Measurements from ENCODE around the gene CEP350.

DNA sequence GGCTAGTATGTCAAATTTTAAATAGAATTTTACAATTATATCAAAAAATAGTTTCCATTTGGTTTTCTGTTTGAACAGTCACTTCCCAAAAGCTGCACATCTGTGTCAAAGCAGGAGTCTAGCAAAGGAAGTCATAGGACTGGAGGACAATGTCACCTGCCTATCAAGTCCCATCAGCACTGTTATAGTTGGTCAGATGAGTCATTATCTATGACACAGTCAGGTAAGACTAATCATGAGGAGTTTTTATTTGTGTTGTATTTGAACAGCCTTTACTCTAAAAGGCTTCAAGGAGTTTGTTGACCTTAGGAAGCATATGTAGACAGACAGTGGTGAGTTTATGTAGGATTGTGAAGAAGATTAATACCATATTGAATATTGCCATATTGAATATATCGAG, 125.8 kb downstream of the CEP350 start:
- TF ChIP-seq, protein P1, sequence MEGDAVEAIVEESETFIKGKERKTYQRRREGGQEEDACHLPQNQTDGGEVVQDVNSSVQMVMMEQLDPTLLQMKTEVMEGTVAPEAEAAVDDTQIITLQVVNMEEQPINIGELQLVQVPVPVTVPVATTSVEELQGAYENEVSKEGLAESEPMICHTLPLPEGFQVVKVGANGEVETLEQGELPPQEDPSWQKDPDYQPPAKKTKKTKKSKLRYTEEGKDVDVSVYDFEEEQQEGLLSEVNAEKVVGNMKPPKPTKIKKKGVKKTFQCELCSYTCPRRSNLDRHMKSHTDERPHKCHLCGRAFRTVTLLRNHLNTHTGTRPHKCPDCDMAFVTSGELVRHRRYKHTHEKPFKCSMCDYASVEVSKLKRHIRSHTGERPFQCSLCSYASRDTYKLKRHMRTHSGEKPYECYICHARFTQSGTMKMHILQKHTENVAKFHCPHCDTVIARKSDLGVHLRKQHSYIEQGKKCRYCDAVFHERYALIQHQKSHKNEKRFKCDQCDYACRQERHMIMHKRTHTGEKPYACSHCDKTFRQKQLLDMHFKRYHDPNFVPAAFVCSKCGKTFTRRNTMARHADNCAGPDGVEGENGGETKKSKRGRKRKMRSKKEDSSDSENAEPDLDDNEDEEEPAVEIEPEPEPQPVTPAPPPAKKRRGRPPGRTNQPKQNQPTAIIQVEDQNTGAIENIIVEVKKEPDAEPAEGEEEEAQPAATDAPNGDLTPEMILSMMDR (CRISPR knock-in tag; IDR thresholded peaks at IDR 0.05) = no peak
- TF ChIP-seq ZNF431 (CRISPR knock-in tag; IDR thresholded peaks at IDR 0.05; ENCODE audit: borderline replicate concordance, low read depth) (no peak), TARDBP (CRISPR knock-in tag; IDR thresholded peaks at IDR 0.05) (no peak), POLR2A (IDR thresholded peaks at IDR 0.05; ENCODE audit: insufficient read depth in 1 of 2, low read depth in 2 of 2, low read length in 2 of 2) (no peak), ZNF556 (CRISPR knock-in tag; IDR thresholded peaks at IDR 0.05; ENCODE audit: borderline replicate concordance) (no peak), RAD21 (CRISPR knock-in tag; IDR thresholded peaks at IDR 0.05) (no peak), MAFK (conservative IDR thresholded peaks at IDR 0.05 in 1 of 2, IDR thresholded peaks at IDR 0.05 in 1 of 2; ENCODE audit: low read length in 2 of 2) (no peak), YY1 (IDR thresholded peaks at IDR 0.05; ENCODE audit: insufficient read depth, insufficient replicate concordance, low read depth, low read length) (no peak), ZNF207 (IDR thresholded peaks at IDR 0.05; ENCODE audit: borderline replicate concordance) (no peak), ZNF570 (CRISPR knock-in tag; IDR thresholded peaks at IDR 0.05; ENCODE audit: borderline replicate concordance) (no peak)
- TF ChIP-seq, protein P2, sequence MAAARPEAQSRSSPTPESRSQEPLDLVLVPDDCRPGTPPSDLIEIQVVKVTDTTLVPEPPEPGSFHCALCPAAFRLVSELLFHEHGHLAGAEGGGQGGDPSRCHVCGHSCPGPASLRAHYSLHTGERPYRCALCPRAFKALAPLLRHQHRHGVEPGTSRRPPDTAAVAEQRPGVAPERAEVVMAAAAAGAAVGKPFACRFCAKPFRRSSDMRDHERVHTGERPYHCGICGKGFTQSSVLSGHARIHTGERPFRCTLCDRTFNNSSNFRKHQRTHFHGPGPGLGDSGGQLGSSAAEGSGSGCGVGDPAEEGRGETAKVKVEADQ (CRISPR knock-in tag; IDR thresholded peaks at IDR 0.05; ENCODE audit: borderline replicate concordance) = no peak
- TF ChIP-seq, protein P3, sequence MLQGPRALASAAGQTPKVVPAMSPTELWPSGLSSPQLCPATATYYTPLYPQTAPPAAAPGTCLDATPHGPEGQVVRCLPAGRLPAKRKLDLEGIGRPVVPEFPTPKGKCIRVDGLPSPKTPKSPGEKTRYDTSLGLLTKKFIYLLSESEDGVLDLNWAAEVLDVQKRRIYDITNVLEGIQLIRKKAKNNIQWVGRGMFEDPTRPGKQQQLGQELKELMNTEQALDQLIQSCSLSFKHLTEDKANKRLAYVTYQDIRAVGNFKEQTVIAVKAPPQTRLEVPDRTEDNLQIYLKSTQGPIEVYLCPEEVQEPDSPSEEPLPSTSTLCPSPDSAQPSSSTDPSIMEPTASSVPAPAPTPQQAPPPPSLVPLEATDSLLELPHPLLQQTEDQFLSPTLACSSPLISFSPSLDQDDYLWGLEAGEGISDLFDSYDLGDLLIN (CRISPR knock-in tag; IDR thresholded peaks at IDR 0.05; ENCODE audit: borderline replicate concordance) = no peak
- TF ChIP-seq, protein P4, sequence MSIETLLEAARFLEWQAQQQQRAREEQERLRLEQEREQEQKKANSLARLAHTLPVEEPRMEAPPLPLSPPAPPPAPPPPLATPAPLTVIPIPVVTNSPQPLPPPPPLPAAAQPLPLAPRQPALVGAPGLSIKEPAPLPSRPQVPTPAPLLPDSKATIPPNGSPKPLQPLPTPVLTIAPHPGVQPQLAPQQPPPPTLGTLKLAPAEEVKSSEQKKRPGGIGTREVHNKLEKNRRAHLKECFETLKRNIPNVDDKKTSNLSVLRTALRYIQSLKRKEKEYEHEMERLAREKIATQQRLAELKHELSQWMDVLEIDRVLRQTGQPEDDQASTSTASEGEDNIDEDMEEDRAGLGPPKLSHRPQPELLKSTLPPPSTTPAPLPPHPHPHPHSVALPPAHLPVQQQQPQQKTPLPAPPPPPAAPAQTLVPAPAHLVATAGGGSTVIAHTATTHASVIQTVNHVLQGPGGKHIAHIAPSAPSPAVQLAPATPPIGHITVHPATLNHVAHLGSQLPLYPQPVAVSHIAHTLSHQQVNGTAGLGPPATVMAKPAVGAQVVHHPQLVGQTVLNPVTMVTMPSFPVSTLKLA (IDR thresholded peaks at IDR 0.05) = no peak
